Upper lobe of left lung (tissue), 6 donors: Measurements from ENCODE around the gene RNF183. TPM values are rescaled to one million over a fixed set of nuclear protein-coding genes. Genes with fewer than 3 reads are reported as not detected.

ENCODE experiments used
- ATAC-seq, 2 donors: fragments of 200-7000 bp; cut with Tn5 transposase; one replicate each; pipeline ENCODE4 v1.9.1; 2022; ENCODE audit warnings: mild to moderate bottlenecking in 2 of 2, moderate library complexity in 2 of 2; ENCODE audit not compliant: low FRiP score in 2 of 2
- DNase-seq, 2 donors: peaks; one replicate each; pipeline ENCODE4 v3.0.0-alpha.2; 2019 to 2020
- H3K27ac ChIP-seq, 4 donors: fragments of 200-600 bp; sonication (generic); one replicate each; pipeline ENCODE4 v1.5.1; 2016 to 2019
- H3K27me3 ChIP-seq, 4 donors: fragments of 200-600 bp; sonication (generic); one replicate each; pipeline ENCODE4 v1.5.1; 2017 to 2019
- H3K36me3 ChIP-seq, 4 donors: fragments of 200-600 bp; sonication (generic); one replicate each; pipeline ENCODE4 v1.5.1; 2016 to 2019
- H3K4me1 ChIP-seq, 4 donors: fragments of 200-600 bp; sonication (generic); one replicate each; pipeline ENCODE4 v1.5.1; 2018 to 2019
- H3K4me3 ChIP-seq, 4 donors: fragments of 200-600 bp; sonication (generic); one replicate each; pipeline ENCODE4 v1.5.1; 2017 to 2019; ENCODE audit warnings: mild to moderate bottlenecking in 2 of 4, moderate library complexity in 1 of 4
- H3K9me3 ChIP-seq, 4 donors: fragments of 200-600 bp; sonication (generic); one replicate each; pipeline ENCODE4 v1.5.1; 2018 to 2019
- CTCF ChIP-seq, 6 experiments: fragments of 450-650 bp in 4 of 6; fragments of 200-600 bp in 2 of 6; sonication (generic) in 2 of 6; IDR thresholded peaks; one replicate each; pipeline ENCODE4 v1.5.1; 2016 to 2019; ENCODE audit warnings: antibody characterized with exemption in 6 of 6
- EP300 ChIP-seq, 4 donors: sonication (generic); formaldehyde crosslinking; IDR thresholded peaks; one replicate each; pipeline ENCODE4 v1.5.1; 2017; ENCODE audit warnings: antibody characterized with exemption in 4 of 4, control low read depth in 2 of 4
- POLR2A ChIP-seq, 4 donors: fragments of 450-650 bp; IDR thresholded peaks; one replicate each; pipeline ENCODE4 v1.5.1; 2016 to 2017; ENCODE audit warnings: antibody characterized with exemption in 4 of 4, mild to moderate bottlenecking in 2 of 4
- POLR2AphosphoS5 ChIP-seq, 2 donors: sonication (generic); formaldehyde crosslinking; IDR thresholded peaks; one replicate each; pipeline ENCODE4 v1.5.1; 2017; ENCODE audit warnings: antibody characterized with exemption in 2 of 2
- WGBS, 2 donors: methylation state at CpG; one replicate each; pipeline ENCODE4 v1.1.5; 2017 to 2018; 5-methylcytosine and 5-hydroxymethylcytosine counted together
- total RNA-seq, 6 donors: library from RNA; depleted of rRNA in 4 of 6; stranded (reverse); fragments of >200 nt in 4 of 6; gene quantifications; one replicate each; pipeline versions ENCODE4 v1.1.0 to v1.2.1, GENCODE V29; 2016 to 2021
- donor health status: DM: no; HTN: no; CAD: no; lungs with moderate emphysema.
- donor health status: DM: no; HTN: yes; CAD: no; lungs with severe emphysema.

RNF183 gene
- total RNA-seq: 1 to 10 TPM in 1 of 6 donors, under 1 TPM in 2, not detected in 3; 0.30 to 3.1 (median 0.39) TPM

GRCh38 chr9:113302792-113303418 is at the start of gene RNF183:
Gene RNF183, minus strand, starts transcription at chr9:113303376. Its CDS starts 5,192 bp downstream, at chr9:113298184.
- ATAC-seq: no peak
- DNase-seq: peak in 1 of 2 donors; percentile 61
- Histone ChIP-seq H3K27me3 (no peaks in the 10 kb centered on the region), H3K4me1 (peaks cover 0 to 6% (median 0%) of the 10 kb centered on the region in 4 donors), H3K9me3 (no peaks in the 10 kb centered on the region), H3K4me3 (no peak within 1 kb of the TSS), H3K36me3 (no peaks in the 10 kb centered on the region), H3K27ac (no peak within 1 kb of the TSS)
- no peak for TF ChIP-seq POLR2AphosphoS5 (IDR thresholded peaks at IDR 0.05)
- TF ChIP-seq POLR2A (IDR thresholded peaks at IDR 0.05): no peak
- no peak for TF ChIP-seq EP300 (IDR thresholded peaks at IDR 0.05)
- no peak for TF ChIP-seq CTCF (IDR thresholded peaks at IDR 0.05)
- WGBS, 2 donors: 78 to 81% methylated on average over 24 to 25 of the region's 25 CpGs

GRCh38 chr9:113352411-113352810 is 49.2 kb upstream of the RNF183 start:
- Histone ChIP-seq H3K27me3 (no peaks in the 10 kb centered on the region), H3K27ac (no peak overlapping the region), H3K9me3 (no peaks in the 10 kb centered on the region), H3K4me1 (peaks cover 12 to 19% (median 16%) of the 10 kb centered on the region in 4 donors), H3K36me3 (no peaks in the 10 kb centered on the region), H3K4me3 (no peak overlapping the region)
- ATAC-seq (no peak), DNase-seq (no peak)
- 75 to 83% methylated on average over 1 of the region's 1 CpG for WGBS, 2 donors
- TF ChIP-seq POLR2A (IDR thresholded peaks at IDR 0.05) (no peak), POLR2AphosphoS5 (IDR thresholded peaks at IDR 0.05) (no peak), EP300 (IDR thresholded peaks at IDR 0.05) (no peak), CTCF (IDR thresholded peaks at IDR 0.05) (no peak)

- Histone ChIP-seq H3K9me3 (no peaks in the 10 kb centered on the region), H3K4me3 (no peak overlapping the region), H3K4me1 (peaks cover 12 to 19% (median 16%) of the 10 kb centered on the region in 4 donors), H3K27me3 (no peaks in the 10 kb centered on the region), H3K36me3 (no peaks in the 10 kb centered on the region), H3K27ac (no peak overlapping the region)
- ATAC-seq: no peak
- TF ChIP-seq POLR2AphosphoS5 (IDR thresholded peaks at IDR 0.05): no peak
- no peak for TF ChIP-seq EP300 (IDR thresholded peaks at IDR 0.05)
- TF ChIP-seq CTCF (IDR thresholded peaks at IDR 0.05): no peak
- TF ChIP-seq POLR2A (IDR thresholded peaks at IDR 0.05): no peak
- 70 to 84% methylated on average over 6 of the region's 6 CpGs for WGBS, 2 donors
- DNase-seq: no peak
Measured at GRCh38 chr9:113352006-113352405, 48.8 kb upstream of the RNF183 start.

GRCh38 chr9:113350937-113351336 is 47.8 kb upstream of the RNF183 start:
- Histone ChIP-seq H3K27me3 (no peaks in the 10 kb centered on the region), H3K4me3 (no peak overlapping the region), H3K9me3 (no peaks in the 10 kb centered on the region), H3K4me1 (peaks cover 12 to 19% (median 16%) of the 10 kb centered on the region in 4 donors), H3K27ac (no peak overlapping the region), H3K36me3 (no peaks in the 10 kb centered on the region)
- DNase-seq: no peak
- WGBS, 2 donors: 40 to 43% methylated on average over 6 of the region's 6 CpGs
- TF ChIP-seq POLR2AphosphoS5 (IDR thresholded peaks at IDR 0.05): no peak
- no peak for TF ChIP-seq CTCF (IDR thresholded peaks at IDR 0.05)
- no peak for TF ChIP-seq POLR2A (IDR thresholded peaks at IDR 0.05)
- TF ChIP-seq EP300 (IDR thresholded peaks at IDR 0.05): no peak
- ATAC-seq: peak in 1 of 2 donors; percentile 17
